HepG2 (cell line): Measurements from ENCODE around the gene RDH16. TPM values are rescaled to one million over a fixed set of nuclear protein-coding genes. Genes with fewer than 3 reads are reported as not detected.

Source experiments
- ESRRA ChIP-seq: sonication (generic); formaldehyde crosslinking; IDR thresholded peaks from 2 replicates; pipeline ENCODE4 v1.5.1; 2020; ENCODE audit warnings: mild to moderate bottlenecking, low read depth, missing genetic modification reagents
- SRY ChIP-seq: sonication (generic); formaldehyde crosslinking; IDR thresholded peaks from 2 replicates; pipeline ENCODE4 v1.8.0; 2022; ENCODE audit warnings: mild to moderate bottlenecking, missing genetic modification reagents
- ZNF235 ChIP-seq: sonication (generic); formaldehyde crosslinking; IDR thresholded peaks from 2 replicates; pipeline ENCODE4 v1.8.1; 2023; ENCODE audit warnings: mild to moderate bottlenecking, missing genetic modification reagents, borderline replicate concordance
- ZNF407 ChIP-seq: sonication (generic); formaldehyde crosslinking; IDR thresholded peaks from one replicate; pipeline ENCODE4 v1.5.1; 2020; ENCODE audit warnings: mild to moderate bottlenecking, missing genetic modification reagents; ENCODE audit errors: not compliant biosample characterization
- ZNF552 ChIP-seq: sonication (generic); formaldehyde crosslinking; IDR thresholded peaks from 2 replicates; pipeline ENCODE4 v1.9.0; 2022; ENCODE audit warnings: missing genetic modification reagents, mild to moderate bottlenecking, borderline replicate concordance
- polyA plus RNA-seq, 8 experiments: library from polyadenylated mRNA; depleted of rRNA in 3 of 8; stranded (reverse) in 7 of 8; unstranded in 1 of 8; fragments of >200 nt; fragmentation: Illumina TruSeq in 4 of 8; extraction: Trizol in 4 of 8; gene quantifications; 2 replicates each; pipeline versions ENCODE4 v1.2.1 to v1.2.3, GENCODE V29; 2011 to 2016; ENCODE audit warnings: low read depth in 4 of 8, missing spikeins in 1 of 8, mixed read lengths in 1 of 8; ENCODE audit not compliant: insufficient read depth in 1 of 8
- total RNA-seq, 5 experiments: library from RNA; depleted of rRNA; stranded (reverse); fragments of >200 nt; fragmentation: Illumina TruSeq; extraction: Trizol; gene quantifications; 2 replicates each; pipeline ENCODE4 v1.2.3, GENCODE V29; 2016; ENCODE audit warnings: low read depth in 1 of 5
- TF ChIP-seq, protein P1 (sequence below): sonication (generic); formaldehyde crosslinking; IDR thresholded peaks from 2 replicates; pipeline ENCODE4 v1.4.0; 2020; ENCODE audit warnings: mild to moderate bottlenecking, missing genetic modification reagents

Gene RDH16
- total and polyA plus RNA-seq, 2 of the 13 experiments (the other 11 are each of a cell fraction or from before 2014, with no cell fraction given): 0.05 to 0.13 TPM

GRCh38 chr12:56989861-56990610, 32.6 kb upstream of the RDH16 start (continued):
- TF ChIP-seq ZNF407 (no peak), ZNF552 (CRISPR knock-in tag) (no peak), ESRRA (CRISPR knock-in tag) (no peak), SRY (no peak), ZNF235 (CRISPR knock-in tag) (no peak)
- TF ChIP-seq, protein P1, sequence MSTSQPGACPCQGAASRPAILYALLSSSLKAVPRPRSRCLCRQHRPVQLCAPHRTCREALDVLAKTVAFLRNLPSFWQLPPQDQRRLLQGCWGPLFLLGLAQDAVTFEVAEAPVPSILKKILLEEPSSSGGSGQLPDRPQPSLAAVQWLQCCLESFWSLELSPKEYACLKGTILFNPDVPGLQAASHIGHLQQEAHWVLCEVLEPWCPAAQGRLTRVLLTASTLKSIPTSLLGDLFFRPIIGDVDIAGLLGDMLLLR (CRISPR knock-in tag): no peak
